H7 (cell line): ENCODE data around the gene SAP30L. TPM values are rescaled to one million over a fixed set of nuclear protein-coding genes. Genes with fewer than 3 reads are reported as not detected.

Experiments
- DNase-seq: peaks from one replicate; pipeline ENCODE4 v3.0.0; 2012
- H3K27me3 ChIP-seq: 2 replicates; pipeline ENCODE4 v1.6.0; 2011; ENCODE audit warnings: mild to moderate bottlenecking, low read length; ENCODE audit not compliant: control insufficient read depth, insufficient read depth
- H3K36me3 ChIP-seq: replicated peaks from 2 replicates; pipeline ENCODE4 v1.5.1; 2011; ENCODE audit warnings: low read length; ENCODE audit not compliant: control insufficient read depth, insufficient read depth
- H3K4me3 ChIP-seq: 2 replicates; pipeline ENCODE4 v1.5.1; 2011; ENCODE audit warnings: low read depth, mild to moderate bottlenecking, control low read depth, low read length, moderate library complexity; ENCODE audit not compliant: insufficient read depth
- total RNA-seq: library from RNA; depleted of rRNA; stranded (reverse); fragments of >200 nt; shearing (Covaris generic); gene quantifications from 2 replicates; pipeline ENCODE4 v1.2.3, GENCODE V29; 2014; rRNA removed

SAP30L gene, protein sequence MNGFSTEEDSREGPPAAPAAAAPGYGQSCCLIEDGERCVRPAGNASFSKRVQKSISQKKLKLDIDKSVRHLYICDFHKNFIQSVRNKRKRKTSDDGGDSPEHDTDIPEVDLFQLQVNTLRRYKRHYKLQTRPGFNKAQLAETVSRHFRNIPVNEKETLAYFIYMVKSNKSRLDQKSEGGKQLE
- 14.3 and 22.3 TPM in 2 replicates for total RNA-seq

DNA sequence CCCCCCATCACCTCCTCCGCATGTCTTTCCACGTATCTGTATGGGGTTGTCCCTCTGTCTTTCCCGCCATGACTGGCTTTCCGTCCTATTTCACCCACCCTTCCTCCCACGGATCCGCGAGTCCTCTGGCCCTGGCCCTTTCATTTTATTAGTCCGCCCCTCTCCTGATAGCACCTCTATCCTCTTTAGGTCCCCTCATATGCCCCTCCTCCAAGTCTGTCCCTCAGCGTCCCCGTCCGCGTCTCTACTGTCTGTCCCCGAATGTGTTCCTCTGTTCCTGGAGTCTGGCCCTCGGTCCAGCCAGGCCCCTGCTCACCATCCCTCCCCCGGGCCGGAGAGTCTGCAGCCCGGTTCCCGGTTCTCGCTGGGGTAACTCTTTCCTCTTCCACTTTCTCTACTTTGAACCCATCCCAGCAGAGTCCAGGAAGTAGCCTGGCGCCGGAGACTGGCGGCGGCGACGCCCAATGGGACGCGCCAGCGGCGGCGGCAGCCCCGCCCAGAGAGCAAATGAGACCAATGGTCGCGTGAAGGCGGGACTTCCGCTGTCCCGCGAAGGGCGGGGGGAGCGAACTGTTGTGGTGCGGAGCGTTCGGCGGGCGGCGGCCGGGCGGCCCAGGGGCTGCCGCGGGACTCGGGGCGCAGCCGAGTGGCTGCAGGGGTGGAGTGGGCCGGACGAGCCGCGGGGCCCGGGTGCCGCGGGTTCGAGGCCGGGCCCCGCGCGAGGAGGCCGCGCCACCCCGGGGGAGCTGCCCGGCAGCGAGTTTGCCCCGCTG lies at the start of gene SAP30L:
TSS of gene SAP30L (plus strand) at position 576 of the 773 bp plus-strand sequence. CDS start 608 bp downstream, outside the sequence.
- H3K27me3 ChIP-seq: peaks cover 2% of the 10 kb centered on the region; the same call in 1 of the 2 replicates
- H3K36me3 ChIP-seq: peaks cover 1% of the 10 kb centered on the region; the same call in 1 of the 2 replicates
- peak; percentile 100 for DNase-seq
- peak within 1 kb of the TSS; percentile 75 for H3K4me3 ChIP-seq

- Histone ChIP-seq H3K4me3 (no peak overlapping the region), H3K27me3 (no peaks in the 10 kb centered on the region), H3K36me3 (no peaks in the 10 kb centered on the region)
- DNase-seq: no peak
Measured at GRCh38 chr5:154396128-154396527, 49.7 kb upstream of the SAP30L start.

- no peak for DNase-seq
- Histone ChIP-seq H3K4me3 (no peak overlapping the region), H3K27me3 (no peaks in the 10 kb centered on the region), H3K36me3 (no peaks in the 10 kb centered on the region)
Measured at GRCh38 chr5:154397652-154398406, 48.0 kb upstream of the SAP30L start.

DNA sequence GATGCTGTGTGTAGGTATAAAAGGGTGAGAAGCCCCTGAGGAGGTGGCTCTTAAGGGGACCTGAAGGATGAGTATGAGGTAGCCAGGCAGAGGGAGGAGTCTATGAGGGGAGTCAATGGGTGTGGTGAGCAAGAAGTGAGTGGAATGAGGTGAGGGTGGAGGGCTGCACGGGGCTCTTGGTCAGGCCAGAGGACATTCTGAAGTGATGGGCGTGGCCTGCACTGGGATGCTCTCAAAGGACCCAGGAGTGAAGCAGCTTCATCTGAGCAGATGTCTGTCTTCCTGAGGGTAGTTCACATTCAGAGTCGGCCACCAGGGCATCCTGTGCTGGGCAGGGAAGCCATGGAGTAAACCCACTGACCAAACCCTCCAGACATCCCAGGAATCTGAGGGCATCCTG lies 45.1 kb upstream of the SAP30L start:
- Histone ChIP-seq H3K36me3 (no peaks in the 10 kb centered on the region), H3K27me3 (no peaks in the 10 kb centered on the region), H3K4me3 (no peak overlapping the region)
- DNase-seq: no peak

GRCh38 chr5:154401355-154401754 lies 44.4 kb upstream of the SAP30L start:
- no peak for DNase-seq
- Histone ChIP-seq H3K36me3 (no peaks in the 10 kb centered on the region), H3K4me3 (no peak overlapping the region), H3K27me3 (no peaks in the 10 kb centered on the region)

DNA sequence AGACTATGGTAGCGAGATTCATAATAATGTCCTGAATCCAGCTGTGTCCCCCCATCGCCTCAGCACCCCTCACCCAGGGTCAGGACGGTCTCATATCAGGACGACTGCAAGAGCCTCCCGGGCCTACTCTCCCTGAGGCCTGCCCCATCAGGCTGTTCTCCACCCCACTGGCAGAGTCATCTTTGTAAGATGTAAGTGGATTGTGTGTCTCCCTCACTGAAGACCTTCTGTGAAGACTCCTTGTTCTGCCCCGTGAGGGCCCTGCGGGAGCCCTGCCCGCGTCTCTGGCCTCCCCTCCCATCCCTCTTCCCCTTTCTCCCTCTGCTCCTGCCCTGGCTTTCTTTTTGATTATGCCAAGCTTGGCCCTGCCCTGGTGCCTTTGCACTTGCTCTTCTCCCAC lies 43.9 kb upstream of the SAP30L start:
- H3K36me3 ChIP-seq: no peaks in the 10 kb centered on the region
- no peak for DNase-seq
- H3K27me3 ChIP-seq: no peaks in the 10 kb centered on the region
- H3K4me3 ChIP-seq: no peak overlapping the region

- Histone ChIP-seq H3K36me3 (no peaks in the 10 kb centered on the region), H3K4me3 (no peak overlapping the region)
Measured at GRCh38 chr5:154402611-154403010, 43.2 kb upstream of the SAP30L start.

DNA sequence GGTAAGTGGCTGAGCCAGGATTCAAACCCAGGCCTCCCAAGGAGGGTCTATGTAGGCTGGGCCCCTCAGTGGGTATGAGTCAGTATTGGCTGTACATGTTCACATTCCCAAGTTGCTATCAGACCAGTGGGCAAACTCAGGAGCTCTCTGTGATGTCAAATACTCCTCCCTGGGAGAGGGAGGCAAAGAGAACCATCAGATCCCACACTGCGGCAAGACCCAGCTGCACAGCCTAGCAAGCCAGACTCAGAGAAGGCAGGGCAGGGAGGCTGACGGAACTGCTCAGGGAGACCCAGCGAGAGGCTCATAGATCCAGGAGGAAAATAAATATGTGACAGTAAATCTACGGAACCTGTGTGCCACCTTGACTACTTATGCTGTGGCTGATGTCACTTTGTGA lies 42.6 kb upstream of the SAP30L start:
- DNase-seq: no peak
- no peaks in the 10 kb centered on the region for H3K27me3 ChIP-seq
- H3K4me3 ChIP-seq: no peak overlapping the region
- no peaks in the 10 kb centered on the region for H3K36me3 ChIP-seq

More at GRCh38 chr5:154402611-154403010, 43.2 kb upstream of the SAP30L start:
- H3K27me3 ChIP-seq: no peaks in the 10 kb centered on the region
- DNase-seq: no peak

GRCh38 chr5:154403776-154404387 lies 41.9 kb upstream of the SAP30L start:
- Histone ChIP-seq H3K27me3 (no peaks in the 10 kb centered on the region), H3K36me3 (no peaks in the 10 kb centered on the region), H3K4me3 (no peak overlapping the region)
- peak; percentile 46 for DNase-seq

DNA sequence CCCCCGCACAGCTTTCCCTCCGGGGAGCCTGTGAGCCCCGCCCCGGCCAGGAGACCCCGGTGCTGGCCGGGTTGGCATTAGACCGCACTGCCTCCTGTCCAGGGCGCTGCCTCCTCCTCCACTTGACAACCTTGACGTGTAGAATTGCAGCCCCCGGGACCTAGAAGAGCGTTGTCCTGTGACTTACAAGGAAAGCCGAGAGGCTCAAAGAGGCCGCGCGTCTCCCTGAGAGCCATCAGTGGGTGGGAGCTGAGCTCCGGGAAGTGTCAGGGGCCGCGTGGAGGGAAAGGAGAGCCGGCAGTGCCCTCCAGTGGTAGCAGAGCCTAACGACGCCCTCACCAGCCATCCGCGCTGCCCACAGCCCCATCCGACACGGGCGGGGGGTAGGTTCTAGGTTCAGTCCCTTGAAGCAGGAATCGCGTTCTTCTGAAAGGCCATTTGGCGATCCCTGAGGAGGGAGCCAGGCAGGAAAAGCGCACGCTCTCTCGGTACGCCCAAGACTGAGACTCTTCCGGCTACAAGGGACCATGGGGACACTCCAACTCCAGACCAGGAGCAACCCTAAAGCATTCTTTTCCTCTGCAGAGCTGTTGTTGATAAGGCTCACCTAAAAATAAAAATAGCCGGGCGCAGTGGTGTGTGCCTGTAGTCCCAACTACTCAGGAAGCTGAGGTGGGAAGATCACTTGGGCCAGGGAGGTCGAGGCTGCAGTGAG lies 40.6 kb upstream of the SAP30L start:
- H3K36me3 ChIP-seq: no peaks in the 10 kb centered on the region
- H3K4me3 ChIP-seq: peak overlapping the region; percentile 7; the same call in 1 of the 2 replicates
- H3K27me3 ChIP-seq: no peaks in the 10 kb centered on the region
- DNase-seq: peak; percentile 95

GRCh38 chr5:154406231-154406630 lies 39.6 kb upstream of the SAP30L start:
- DNase-seq: no peak
- no peak overlapping the region for H3K4me3 ChIP-seq
- H3K27me3 ChIP-seq: no peaks in the 10 kb centered on the region
- H3K36me3 ChIP-seq: no peaks in the 10 kb centered on the region

DNA sequence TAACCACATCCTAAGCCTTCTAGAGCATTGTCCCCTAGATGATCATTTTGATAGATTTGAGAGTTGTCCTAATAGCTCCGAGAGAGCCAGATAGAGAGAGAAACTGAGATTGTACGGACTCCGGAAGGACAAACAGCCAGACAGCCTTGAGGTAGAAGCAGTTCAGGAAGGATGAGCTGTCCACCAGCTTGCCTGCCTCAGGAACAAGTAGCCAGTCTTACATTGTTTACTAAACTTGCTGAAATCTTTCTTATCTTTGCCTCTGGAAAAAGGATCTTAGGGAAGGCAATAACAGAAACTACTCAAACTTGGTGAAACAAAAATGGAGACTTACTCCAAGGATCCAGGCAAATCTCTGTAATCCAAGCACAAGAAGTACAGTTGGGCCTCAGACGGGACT lies 39.0 kb upstream of the SAP30L start:
- no peaks in the 10 kb centered on the region for H3K27me3 ChIP-seq
- no peak overlapping the region for H3K4me3 ChIP-seq
- no peaks in the 10 kb centered on the region for H3K36me3 ChIP-seq
- DNase-seq: no peak

GRCh38 chr5:154408811-154409210 lies 37.0 kb upstream of the SAP30L start:
- no peaks in the 10 kb centered on the region for H3K36me3 ChIP-seq
- DNase-seq: no peak
- no peak overlapping the region for H3K4me3 ChIP-seq
- H3K27me3 ChIP-seq: no peaks in the 10 kb centered on the region
